SK-N-SH treated with all-trans-retinoic acid at 6 μM for 48 hours (cell line): ENCODE data around the gene ITM2C.

Experiments used
- BACH2 ChIP-seq: fragments of 250-450 bp; sonication (Bioruptor Pico); IDR thresholded peaks from 2 replicates; pipeline ENCODE4 v1.9.0; 2021; ENCODE audit warnings: mild to moderate bottlenecking, borderline replicate concordance
- CSDC2 ChIP-seq: fragments of 250-450 bp; sonication (Bioruptor Pico); IDR thresholded peaks from 2 replicates; pipeline ENCODE4 v1.5.0; 2020; ENCODE audit warnings: mild to moderate bottlenecking, moderate library complexity
- ESRRG ChIP-seq: fragments of 250-450 bp; sonication (Bioruptor Pico); IDR thresholded peaks from 2 replicates; pipeline ENCODE4 v1.6.1; 2021; ENCODE audit warnings: mild to moderate bottlenecking
- GLIS3 ChIP-seq: fragments of 250-450 bp; sonication (Bioruptor Pico); IDR thresholded peaks from 2 replicates; pipeline ENCODE4 v1.5.0; 2020; ENCODE audit warnings: mild to moderate bottlenecking, moderate library complexity
- PPARA ChIP-seq: fragments of 250-450 bp; sonication (Bioruptor Pico); IDR thresholded peaks from 2 replicates; pipeline ENCODE4 v1.5.0; 2020; ENCODE audit warnings: mild to moderate bottlenecking, borderline replicate concordance
- ZFP3 ChIP-seq: fragments of 250-450 bp; sonication (Bioruptor Pico); IDR thresholded peaks from 2 replicates; pipeline ENCODE4 v1.5.0; 2020; ENCODE audit warnings: mild to moderate bottlenecking, moderate library complexity
- ZNF8 ChIP-seq: fragments of 450-650 bp; formaldehyde crosslinking; IDR thresholded peaks from 2 replicates; pipeline ENCODE4 v1.5.0; 2020; ENCODE audit warnings: mild to moderate bottlenecking, moderate library complexity
- TF ChIP-seq, protein P1 (sequence below): fragments of 250-450 bp; sonication (Bioruptor Pico); IDR thresholded peaks from 2 replicates; pipeline ENCODE4 v1.5.0; 2020; ENCODE audit warnings: mild to moderate bottlenecking, moderate library complexity
- TF ChIP-seq, protein P2 (sequence below): fragments of 250-450 bp; sonication (Bioruptor Pico); IDR thresholded peaks from 2 replicates; pipeline ENCODE4 v1.5.1; 2021; ENCODE audit warnings: mild to moderate bottlenecking, moderate library complexity

DNA sequence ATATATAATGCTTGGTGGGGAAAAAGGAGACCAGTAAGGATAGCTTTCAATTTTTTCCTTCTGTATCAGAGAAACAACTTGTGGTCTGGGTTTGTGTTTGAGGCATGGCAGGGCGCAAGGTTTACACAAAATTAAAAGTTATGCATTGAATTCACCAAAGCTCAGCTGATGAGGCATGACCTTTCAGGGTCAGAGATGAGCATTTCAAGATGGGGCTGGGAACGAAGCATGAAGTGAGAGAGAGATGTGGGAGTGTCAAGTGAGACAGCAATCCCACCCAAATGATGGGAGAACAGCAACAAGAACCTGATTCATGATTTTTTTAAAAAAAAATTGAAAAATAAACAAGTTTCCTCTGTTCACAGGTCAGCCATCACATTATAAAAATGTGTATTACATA, 55.4 kb downstream of the ITM2C start:
- TF ChIP-seq ZNF8 (CRISPR knock-in tag) (no peak), CSDC2 (CRISPR knock-in tag) (no peak), GLIS3 (CRISPR knock-in tag) (no peak), BACH2 (CRISPR knock-in tag) (no peak), ESRRG (CRISPR knock-in tag) (no peak), ZFP3 (CRISPR knock-in tag) (no peak), PPARA (no peak)
- TF ChIP-seq, protein P1, sequence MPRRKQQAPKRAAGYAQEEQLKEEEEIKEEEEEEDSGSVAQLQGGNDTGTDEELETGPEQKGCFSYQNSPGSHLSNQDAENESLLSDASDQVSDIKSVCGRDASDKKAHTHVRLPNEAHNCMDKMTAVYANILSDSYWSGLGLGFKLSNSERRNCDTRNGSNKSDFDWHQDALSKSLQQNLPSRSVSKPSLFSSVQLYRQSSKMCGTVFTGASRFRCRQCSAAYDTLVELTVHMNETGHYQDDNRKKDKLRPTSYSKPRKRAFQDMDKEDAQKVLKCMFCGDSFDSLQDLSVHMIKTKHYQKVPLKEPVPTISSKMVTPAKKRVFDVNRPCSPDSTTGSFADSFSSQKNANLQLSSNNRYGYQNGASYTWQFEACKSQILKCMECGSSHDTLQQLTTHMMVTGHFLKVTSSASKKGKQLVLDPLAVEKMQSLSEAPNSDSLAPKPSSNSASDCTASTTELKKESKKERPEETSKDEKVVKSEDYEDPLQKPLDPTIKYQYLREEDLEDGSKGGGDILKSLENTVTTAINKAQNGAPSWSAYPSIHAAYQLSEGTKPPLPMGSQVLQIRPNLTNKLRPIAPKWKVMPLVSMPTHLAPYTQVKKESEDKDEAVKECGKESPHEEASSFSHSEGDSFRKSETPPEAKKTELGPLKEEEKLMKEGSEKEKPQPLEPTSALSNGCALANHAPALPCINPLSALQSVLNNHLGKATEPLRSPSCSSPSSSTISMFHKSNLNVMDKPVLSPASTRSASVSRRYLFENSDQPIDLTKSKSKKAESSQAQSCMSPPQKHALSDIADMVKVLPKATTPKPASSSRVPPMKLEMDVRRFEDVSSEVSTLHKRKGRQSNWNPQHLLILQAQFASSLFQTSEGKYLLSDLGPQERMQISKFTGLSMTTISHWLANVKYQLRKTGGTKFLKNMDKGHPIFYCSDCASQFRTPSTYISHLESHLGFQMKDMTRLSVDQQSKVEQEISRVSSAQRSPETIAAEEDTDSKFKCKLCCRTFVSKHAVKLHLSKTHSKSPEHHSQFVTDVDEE (CRISPR knock-in tag): no peak
- TF ChIP-seq, protein P2, sequence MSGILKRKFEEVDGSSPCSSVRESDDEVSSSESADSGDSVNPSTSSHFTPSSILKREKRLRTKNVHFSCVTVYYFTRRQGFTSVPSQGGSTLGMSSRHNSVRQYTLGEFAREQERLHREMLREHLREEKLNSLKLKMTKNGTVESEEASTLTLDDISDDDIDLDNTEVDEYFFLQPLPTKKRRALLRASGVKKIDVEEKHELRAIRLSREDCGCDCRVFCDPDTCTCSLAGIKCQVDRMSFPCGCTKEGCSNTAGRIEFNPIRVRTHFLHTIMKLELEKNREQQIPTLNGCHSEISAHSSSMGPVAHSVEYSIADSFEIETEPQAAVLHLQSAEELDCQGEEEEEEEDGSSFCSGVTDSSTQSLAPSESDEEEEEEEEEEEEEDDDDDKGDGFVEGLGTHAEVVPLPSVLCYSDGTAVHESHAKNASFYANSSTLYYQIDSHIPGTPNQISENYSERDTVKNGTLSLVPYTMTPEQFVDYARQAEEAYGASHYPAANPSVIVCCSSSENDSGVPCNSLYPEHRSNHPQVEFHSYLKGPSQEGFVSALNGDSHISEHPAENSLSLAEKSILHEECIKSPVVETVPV (CRISPR knock-in tag): no peak
